SHP77 (cell line): ENCODE data around the gene IL16.
A peak's percentile ranks its signal among the peaks of the same experiment; 100 is the strongest.
"Not testable (repeated sequence)": the region's sequence is repeated elsewhere in the genome, so short reads cannot be mapped to it uniquely, and the experiment has no call there.

Experiments used
- DNase-seq, 2 experiments: peaks; one replicate each; lab custom pipeline; 2025; lab: John Stamatoyannopoulos, UW

Gene IL16

GRCh38 chr15:81196576-81197254, at the start of gene IL16:
IL16 (plus strand) TSS chr15:81196879; CDS start chr15:81225400, 28,521 bp downstream.
- no peak for DNase-seq

- DNase-seq, result no peak
These were observed 45.3 kb upstream of the IL16 start for GRCh38 chr15:81151389-81151788.

- no peak for DNase-seq
These were observed 44.3 kb upstream of the IL16 start for GRCh38 chr15:81152339-81152738.

GRCh38 chr15:81152799-81153198, 43.9 kb upstream of the IL16 start:
- DNase-seq, result no peak

- DNase-seq, result peak; percentile 14 to 49
These were observed 41.1 kb upstream of the IL16 start for GRCh38 chr15:81155375-81156218.

- no peak for DNase-seq
These were observed 40.4 kb upstream of the IL16 start for GRCh38 chr15:81156324-81156723.

GRCh38 chr15:81157195-81157938, 39.3 kb upstream of the IL16 start:
- no peak for DNase-seq

GRCh38 chr15:81157939-81158223, 38.8 kb upstream of the IL16 start:
- DNase-seq, result no peak

GRCh38 chr15:81158561-81158960, 38.1 kb upstream of the IL16 start:
- not testable (repeated sequence) for DNase-seq

- DNase-seq, result peak; percentile 60 to 77
These were observed 36.1 kb upstream of the IL16 start for GRCh38 chr15:81160312-81161159.

- DNase-seq, result no peak
These were observed 35.5 kb upstream of the IL16 start for GRCh38 chr15:81161160-81161673.

- DNase-seq, result no peak
These were observed 34.8 kb upstream of the IL16 start for GRCh38 chr15:81161851-81162250.

- no peak for DNase-seq
These were observed 32.5 kb upstream of the IL16 start for GRCh38 chr15:81163961-81164800.

GRCh38 chr15:81165535-81165934, 31.1 kb upstream of the IL16 start:
- DNase-seq, result no peak

GRCh38 chr15:81166636-81167305, 29.9 kb upstream of the IL16 start:
- no peak for DNase-seq

- DNase-seq, result no peak
These were observed 28.6 kb upstream of the IL16 start for GRCh38 chr15:81168131-81168526.

- DNase-seq, result no peak
These were observed 28.0 kb upstream of the IL16 start for GRCh38 chr15:81168644-81169043.

GRCh38 chr15:81170511-81170910, 26.2 kb upstream of the IL16 start:
- DNase-seq, result no peak

GRCh38 chr15:81171286-81171685, 25.4 kb upstream of the IL16 start:
- no peak for DNase-seq

- no peak for DNase-seq
These were observed 22.4 kb upstream of the IL16 start for GRCh38 chr15:81174125-81174791.
